GM12865 (cell line): ENCODE measurements around the gene ZBTB20.

ENCODE experiments used
- DNase-seq: peaks from one replicate; pipeline ENCODE4 v3.0.0; 2010; ENCODE audit warnings: low read depth
- H3K4me3 ChIP-seq: 2 replicates; pipeline ENCODE4 v1.5.1; 2011; ENCODE audit warnings: mild to moderate bottlenecking, low read depth, low read length, control low read depth
- CTCF ChIP-seq: IDR thresholded peaks from 2 replicates; pipeline ENCODE4 v1.5.1; 2011; ENCODE audit warnings: low read length, control low read depth, low read depth, inconsistent platforms; ENCODE audit not compliant: insufficient read depth; ENCODE audit errors: missing control alignments

The ZBTB20 gene

GRCh38 chr3:114435386-114436115 lies 711.5 kb downstream of the ZBTB20 start:
- no peak for TF ChIP-seq CTCF

GRCh38 chr3:114432310-114432709 lies 714.8 kb downstream of the ZBTB20 start:
- no peak for DNase-seq
- no peak for TF ChIP-seq CTCF
- H3K4me3 ChIP-seq: no peak overlapping the region

More at GRCh38 chr3:114435386-114436115, 711.5 kb downstream of the ZBTB20 start:
- DNase-seq: no peak
- H3K4me3 ChIP-seq: no peak overlapping the region

GRCh38 chr3:114428044-114428595 lies 719.0 kb downstream of the ZBTB20 start:
- no peak for TF ChIP-seq CTCF
- peak; percentile 34 for DNase-seq
- no peak overlapping the region for H3K4me3 ChIP-seq

- TF ChIP-seq CTCF: no peak
- no peak for DNase-seq
These were observed 719.6 kb downstream of the ZBTB20 start for GRCh38 chr3:114427285-114428043.

GRCh38 chr3:114424337-114424736 lies 722.8 kb downstream of the ZBTB20 start:
- DNase-seq: no peak
- no peak overlapping the region for H3K4me3 ChIP-seq
- no peak for TF ChIP-seq CTCF

More at GRCh38 chr3:114427285-114428043, 719.6 kb downstream of the ZBTB20 start:
- H3K4me3 ChIP-seq: no peak overlapping the region

GRCh38 chr3:114421204-114421603 lies 725.9 kb downstream of the ZBTB20 start:
- TF ChIP-seq CTCF: no peak
- no peak overlapping the region for H3K4me3 ChIP-seq
- no peak for DNase-seq
